Cardiac fibroblast (primary cell): Measurements from ENCODE around the gene GULP1.
A peak's percentile ranks its signal among the peaks of the same experiment; 100 is the strongest.
"Not testable (repeated sequence)": the region's sequence is repeated elsewhere in the genome, so short reads cannot be mapped to it uniquely, and the experiment has no call there.

Experiments
- DNase-seq, 2 donors: peaks; one replicate each; pipeline versions ENCODE4 v3.0.0 to v3.0.0-alpha.2; 2010; ENCODE audit warnings: low read depth in 2 of 2
- H3K4me3 ChIP-seq, 2 donors: replicated peaks in 1 of 2; 1 replicate in 1 of 2; 2 replicates in 1 of 2; pipeline ENCODE4 v1.5.1; 2011; ENCODE audit warnings: low read depth in 2 of 2, low read length in 2 of 2, mild to moderate bottlenecking in 2 of 2, moderate library complexity in 1 of 2
- TF ChIP-seq, protein P1 (sequence below): IDR thresholded peaks from one replicate; pipeline ENCODE4 v1.5.1; 2011; ENCODE audit warnings: low read depth, mild to moderate bottlenecking, low read length, inconsistent platforms

Gene GULP1

DNA sequence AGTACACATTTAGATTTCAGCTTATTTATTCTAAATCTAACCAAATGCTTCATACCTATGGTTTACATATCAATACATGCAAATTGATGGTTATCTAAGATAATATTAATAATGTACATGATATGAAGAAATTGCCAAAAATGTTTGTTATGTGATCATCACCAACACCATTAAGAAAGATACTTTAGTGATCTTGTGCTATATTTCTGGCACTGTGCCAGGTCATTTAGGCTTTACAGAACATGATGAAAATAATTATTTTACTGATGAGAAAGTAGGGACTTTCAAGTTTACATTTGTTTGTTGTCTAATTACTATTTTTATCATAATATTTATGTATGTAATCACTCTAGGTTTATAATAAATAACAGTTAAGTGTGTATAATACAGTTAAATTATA, 158.3 kb downstream of the GULP1 start:
- DNase-seq, result no peak
- TF ChIP-seq, protein P1, sequence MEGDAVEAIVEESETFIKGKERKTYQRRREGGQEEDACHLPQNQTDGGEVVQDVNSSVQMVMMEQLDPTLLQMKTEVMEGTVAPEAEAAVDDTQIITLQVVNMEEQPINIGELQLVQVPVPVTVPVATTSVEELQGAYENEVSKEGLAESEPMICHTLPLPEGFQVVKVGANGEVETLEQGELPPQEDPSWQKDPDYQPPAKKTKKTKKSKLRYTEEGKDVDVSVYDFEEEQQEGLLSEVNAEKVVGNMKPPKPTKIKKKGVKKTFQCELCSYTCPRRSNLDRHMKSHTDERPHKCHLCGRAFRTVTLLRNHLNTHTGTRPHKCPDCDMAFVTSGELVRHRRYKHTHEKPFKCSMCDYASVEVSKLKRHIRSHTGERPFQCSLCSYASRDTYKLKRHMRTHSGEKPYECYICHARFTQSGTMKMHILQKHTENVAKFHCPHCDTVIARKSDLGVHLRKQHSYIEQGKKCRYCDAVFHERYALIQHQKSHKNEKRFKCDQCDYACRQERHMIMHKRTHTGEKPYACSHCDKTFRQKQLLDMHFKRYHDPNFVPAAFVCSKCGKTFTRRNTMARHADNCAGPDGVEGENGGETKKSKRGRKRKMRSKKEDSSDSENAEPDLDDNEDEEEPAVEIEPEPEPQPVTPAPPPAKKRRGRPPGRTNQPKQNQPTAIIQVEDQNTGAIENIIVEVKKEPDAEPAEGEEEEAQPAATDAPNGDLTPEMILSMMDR, result no peak
- no peak overlapping the region for H3K4me3 ChIP-seq

DNA sequence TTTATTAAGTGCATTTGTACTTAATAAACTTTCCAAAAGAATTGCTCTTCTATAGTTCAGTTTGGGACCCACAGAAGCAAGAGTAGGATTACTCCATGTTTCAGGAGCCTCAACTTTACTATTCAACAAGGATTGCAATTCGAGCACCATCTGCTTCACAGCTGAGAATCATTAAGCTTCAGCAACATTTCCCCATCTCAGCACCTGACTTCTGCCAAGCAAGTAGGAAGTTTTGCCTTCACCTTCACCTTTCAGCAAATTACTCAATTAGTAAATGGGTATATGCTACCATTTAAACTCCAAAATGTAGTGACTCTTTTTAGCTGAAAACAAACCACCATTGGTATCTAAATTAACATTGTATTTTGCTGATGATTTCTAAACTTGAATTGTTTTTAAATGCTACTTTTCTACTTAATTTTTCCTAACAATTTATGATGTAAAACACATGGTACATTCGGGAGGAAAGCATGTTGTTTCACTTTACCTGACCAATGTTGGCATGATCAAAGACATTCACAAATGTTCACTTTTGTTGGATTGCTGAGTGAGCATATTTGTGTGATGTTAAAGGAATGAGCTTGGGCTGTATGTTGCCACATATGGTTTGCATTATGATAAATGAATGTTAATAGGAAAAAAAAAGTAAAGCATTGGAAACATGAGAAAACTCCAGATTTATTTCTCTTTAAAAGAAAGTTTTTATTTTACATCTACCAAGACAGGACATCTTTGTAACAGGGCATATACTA, 159.2 kb downstream of the GULP1 start:
- no peak overlapping the region for H3K4me3 ChIP-seq
- peak in 1 of 2 donors; percentile 13 for DNase-seq
- TF ChIP-seq, protein P1, result no peak

DNA sequence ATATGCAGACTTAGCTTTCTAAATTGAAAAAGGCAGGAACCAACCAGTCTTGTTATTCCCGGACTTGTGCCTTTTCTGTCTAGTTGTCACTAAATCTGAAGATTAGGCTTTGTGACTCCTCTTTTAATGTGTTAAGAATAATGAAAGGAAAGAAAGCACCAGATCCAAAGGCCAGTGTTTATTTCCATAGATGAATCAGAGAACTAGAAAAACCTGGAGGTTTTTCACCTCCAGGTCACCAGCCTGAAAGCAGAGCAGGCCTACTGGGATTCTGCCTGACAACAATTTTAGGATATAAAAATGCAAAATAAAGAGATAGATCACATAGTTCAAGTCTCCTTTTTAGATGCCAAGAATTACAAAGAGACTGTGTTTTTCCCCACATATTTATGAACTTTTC, 160.4 kb downstream of the GULP1 start:
- DNase-seq, result no peak
- TF ChIP-seq, protein P1, result no peak
- no peak overlapping the region for H3K4me3 ChIP-seq

DNA sequence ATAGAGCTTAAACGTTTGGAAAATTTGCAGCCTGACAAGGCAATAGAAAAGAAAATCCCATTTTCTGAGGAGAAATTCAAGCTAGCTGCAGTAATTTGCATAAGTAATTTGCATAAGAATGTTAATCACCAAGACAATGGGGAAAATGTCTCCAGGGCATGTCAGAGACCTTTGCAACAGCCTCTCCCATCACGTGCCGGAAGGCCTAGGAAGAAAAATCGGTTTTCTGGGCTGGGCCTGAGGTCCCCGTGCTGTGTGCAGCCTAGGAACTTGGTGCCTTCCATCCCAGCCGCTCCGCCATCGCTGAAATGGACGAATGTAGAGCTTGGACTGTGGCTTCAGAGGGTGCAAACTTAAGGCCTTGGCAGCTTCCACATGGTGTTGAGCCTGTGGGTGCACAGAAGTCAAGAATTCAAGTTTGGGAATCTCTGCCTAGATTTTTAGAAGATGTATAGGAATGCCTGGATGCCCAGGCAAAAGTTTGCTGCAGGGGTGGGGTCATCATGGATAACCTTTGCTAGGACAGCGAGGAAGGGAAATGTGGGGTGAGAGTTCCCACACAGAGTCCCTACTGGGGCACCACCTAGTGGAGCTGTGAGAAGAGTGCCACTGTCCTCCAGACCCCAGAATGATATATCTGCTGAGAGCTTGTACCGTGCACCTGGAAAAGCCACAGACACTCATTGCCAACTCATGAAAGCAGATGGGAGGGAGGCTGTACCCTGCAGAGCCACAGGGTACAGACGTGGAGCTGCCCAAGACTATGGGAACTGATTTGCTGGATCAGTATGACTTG, 164.6 kb downstream of the GULP1 start:
- DNase-seq, result no peak

DNA sequence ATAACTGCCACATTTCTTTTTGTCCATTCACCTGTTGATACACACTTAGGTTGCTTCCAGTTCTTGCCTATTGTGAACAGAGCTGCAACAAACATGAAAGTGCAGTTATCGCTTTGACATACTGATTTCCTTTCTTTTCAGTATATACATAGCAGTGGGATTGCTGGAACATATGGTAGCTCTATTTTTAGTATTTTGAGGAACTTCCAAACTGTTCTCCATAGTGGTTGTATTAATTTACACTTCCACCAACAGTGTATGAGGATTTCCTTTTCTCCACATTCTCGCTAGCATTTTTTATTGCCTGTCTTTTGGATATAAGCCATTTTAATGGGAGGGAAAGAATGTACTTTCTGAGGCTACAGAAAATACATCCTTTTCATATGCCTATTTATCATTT, 167.4 kb downstream of the GULP1 start:
- DNase-seq, result no peak

More for the DNA sequence above, 164.6 kb downstream of the GULP1 start:
- TF ChIP-seq, protein P1, result peak; percentile 23
- H3K4me3 ChIP-seq, result no peak overlapping the region

DNA sequence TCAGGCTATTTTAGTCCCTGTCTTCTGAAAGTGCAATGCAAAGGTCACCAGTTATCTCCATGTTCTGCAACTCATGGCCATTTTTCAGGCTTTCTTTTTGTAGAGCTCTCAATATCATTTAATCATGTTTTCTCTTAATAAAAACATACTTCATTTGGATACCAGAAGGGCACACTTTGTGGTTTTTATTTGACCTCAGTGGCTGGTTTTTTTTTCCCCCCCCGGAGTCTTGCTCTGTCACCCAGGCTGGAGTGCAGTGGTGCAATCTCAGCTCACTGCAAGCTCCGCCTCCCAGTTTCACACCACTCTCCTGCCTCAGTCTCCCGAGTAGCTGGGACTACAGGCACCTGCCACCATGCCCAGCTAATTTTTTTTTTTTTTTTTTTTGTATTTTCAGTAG, 174.4 kb downstream of the GULP1 start:
- not testable (repeated sequence) for H3K4me3 ChIP-seq
- peak in 1 of 2 donors; percentile 13 for DNase-seq

More for the DNA sequence above, 167.4 kb downstream of the GULP1 start:
- no peak overlapping the region for H3K4me3 ChIP-seq
- TF ChIP-seq, protein P1, result no peak

DNA sequence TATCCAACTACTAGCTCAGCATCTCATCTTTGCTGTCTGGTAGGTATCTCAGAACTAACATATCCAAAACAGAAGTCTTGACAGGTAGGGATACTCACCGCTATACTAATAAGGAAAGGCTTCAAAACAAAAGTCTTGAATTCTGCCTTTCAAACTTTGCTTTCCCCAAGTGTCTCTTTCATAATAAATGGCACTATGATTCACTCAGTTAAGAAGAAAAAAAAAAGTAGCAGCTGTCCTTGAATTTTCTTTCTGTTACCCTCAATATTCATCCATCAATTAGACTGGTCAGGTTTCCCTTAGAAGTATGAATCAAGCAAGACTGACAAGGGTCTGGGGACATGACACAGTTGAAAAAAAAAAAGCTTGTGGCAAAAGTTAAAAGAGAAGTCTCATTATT, 175.1 kb downstream of the GULP1 start:
- TF ChIP-seq, protein P1, result no peak
- H3K4me3 ChIP-seq, result no peak overlapping the region
- no peak for DNase-seq
